ENCODE data around the gene AGO1.

- TF ChIP-seq POLR2AphosphoS5 (IDR thresholded peaks at IDR 0.05) = no peak
- TF ChIP-seq, protein P1, sequence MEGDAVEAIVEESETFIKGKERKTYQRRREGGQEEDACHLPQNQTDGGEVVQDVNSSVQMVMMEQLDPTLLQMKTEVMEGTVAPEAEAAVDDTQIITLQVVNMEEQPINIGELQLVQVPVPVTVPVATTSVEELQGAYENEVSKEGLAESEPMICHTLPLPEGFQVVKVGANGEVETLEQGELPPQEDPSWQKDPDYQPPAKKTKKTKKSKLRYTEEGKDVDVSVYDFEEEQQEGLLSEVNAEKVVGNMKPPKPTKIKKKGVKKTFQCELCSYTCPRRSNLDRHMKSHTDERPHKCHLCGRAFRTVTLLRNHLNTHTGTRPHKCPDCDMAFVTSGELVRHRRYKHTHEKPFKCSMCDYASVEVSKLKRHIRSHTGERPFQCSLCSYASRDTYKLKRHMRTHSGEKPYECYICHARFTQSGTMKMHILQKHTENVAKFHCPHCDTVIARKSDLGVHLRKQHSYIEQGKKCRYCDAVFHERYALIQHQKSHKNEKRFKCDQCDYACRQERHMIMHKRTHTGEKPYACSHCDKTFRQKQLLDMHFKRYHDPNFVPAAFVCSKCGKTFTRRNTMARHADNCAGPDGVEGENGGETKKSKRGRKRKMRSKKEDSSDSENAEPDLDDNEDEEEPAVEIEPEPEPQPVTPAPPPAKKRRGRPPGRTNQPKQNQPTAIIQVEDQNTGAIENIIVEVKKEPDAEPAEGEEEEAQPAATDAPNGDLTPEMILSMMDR (IDR thresholded peaks at IDR 0.05) = no peak
- TF ChIP-seq POLR2A (IDR thresholded peaks at IDR 0.05) = no peak
Measured at GRCh38 chr1:35836734-35837133, 46.3 kb upstream of the AGO1 start.
